ENCODE measurements around the gene SLC13A3. TPM values are rescaled to one million over a fixed set of nuclear protein-coding genes. Genes with fewer than 3 reads are reported as not detected.

SLC13A3 gene
- total RNA-seq, 1 donor from 2014 or later = 1.6 TPM

DNA sequence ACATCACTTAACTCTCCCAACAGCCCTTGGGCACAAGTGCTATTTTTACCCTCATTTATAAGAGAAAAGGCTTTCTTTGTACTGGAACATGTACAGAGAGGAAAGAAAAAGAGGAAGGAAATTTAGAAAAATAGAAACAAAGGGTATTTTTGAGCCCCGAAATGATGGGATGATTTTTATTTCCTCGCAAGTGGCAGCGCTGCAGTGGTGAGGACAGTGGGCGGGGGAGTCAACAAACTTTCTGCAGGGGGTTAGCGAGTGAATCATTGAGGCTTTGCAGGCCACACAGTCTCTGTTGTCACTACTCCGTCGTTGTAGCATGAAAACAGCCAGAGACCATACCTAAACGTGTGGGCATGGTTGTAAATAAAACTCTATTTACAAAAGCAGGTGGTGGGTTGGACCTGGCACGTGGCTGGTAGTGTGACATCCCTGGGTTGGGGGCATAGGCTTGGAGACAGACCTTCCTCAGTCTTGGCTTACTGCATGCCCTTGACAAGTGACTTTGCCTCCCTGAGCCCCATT lies 75.3 kb downstream of the SLC13A3 start:
- no peak for DNase-seq (ENCODE audit: low read depth)
- H3K4me3 ChIP-seq (ENCODE audit: low read depth, low read length) = no peak overlapping the region
- TF ChIP-seq, protein P1, sequence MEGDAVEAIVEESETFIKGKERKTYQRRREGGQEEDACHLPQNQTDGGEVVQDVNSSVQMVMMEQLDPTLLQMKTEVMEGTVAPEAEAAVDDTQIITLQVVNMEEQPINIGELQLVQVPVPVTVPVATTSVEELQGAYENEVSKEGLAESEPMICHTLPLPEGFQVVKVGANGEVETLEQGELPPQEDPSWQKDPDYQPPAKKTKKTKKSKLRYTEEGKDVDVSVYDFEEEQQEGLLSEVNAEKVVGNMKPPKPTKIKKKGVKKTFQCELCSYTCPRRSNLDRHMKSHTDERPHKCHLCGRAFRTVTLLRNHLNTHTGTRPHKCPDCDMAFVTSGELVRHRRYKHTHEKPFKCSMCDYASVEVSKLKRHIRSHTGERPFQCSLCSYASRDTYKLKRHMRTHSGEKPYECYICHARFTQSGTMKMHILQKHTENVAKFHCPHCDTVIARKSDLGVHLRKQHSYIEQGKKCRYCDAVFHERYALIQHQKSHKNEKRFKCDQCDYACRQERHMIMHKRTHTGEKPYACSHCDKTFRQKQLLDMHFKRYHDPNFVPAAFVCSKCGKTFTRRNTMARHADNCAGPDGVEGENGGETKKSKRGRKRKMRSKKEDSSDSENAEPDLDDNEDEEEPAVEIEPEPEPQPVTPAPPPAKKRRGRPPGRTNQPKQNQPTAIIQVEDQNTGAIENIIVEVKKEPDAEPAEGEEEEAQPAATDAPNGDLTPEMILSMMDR (conservative IDR thresholded peaks at IDR 0.05; ENCODE audit: low read depth, low read length) = no peak

DNA sequence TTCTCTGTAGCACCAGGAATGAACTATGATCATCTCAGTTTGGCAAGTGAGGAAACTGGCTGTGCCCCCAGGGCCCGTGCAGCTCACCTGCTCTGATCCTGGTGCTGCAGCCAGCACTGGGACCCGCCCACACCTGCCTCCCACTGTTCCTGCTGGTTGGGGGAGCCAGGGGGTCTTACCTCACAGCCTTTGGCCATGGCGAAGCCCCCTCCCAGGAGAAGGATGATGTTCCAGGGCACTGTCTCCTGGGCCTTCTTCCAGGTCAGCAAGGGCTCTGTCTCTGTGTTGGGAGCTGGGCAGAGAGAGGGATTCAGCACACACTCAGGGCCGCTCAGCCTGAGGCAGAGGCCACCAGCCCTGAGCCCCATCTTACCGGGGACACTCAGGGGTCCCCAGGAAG lies 75.9 kb downstream of the SLC13A3 start:
- no peak for DNase-seq (ENCODE audit: low read depth)
- TF ChIP-seq, protein P1 (conservative IDR thresholded peaks at IDR 0.05; ENCODE audit: low read depth, low read length) = no peak
- H3K4me3 ChIP-seq (ENCODE audit: low read depth, low read length) = no peak overlapping the region

DNA sequence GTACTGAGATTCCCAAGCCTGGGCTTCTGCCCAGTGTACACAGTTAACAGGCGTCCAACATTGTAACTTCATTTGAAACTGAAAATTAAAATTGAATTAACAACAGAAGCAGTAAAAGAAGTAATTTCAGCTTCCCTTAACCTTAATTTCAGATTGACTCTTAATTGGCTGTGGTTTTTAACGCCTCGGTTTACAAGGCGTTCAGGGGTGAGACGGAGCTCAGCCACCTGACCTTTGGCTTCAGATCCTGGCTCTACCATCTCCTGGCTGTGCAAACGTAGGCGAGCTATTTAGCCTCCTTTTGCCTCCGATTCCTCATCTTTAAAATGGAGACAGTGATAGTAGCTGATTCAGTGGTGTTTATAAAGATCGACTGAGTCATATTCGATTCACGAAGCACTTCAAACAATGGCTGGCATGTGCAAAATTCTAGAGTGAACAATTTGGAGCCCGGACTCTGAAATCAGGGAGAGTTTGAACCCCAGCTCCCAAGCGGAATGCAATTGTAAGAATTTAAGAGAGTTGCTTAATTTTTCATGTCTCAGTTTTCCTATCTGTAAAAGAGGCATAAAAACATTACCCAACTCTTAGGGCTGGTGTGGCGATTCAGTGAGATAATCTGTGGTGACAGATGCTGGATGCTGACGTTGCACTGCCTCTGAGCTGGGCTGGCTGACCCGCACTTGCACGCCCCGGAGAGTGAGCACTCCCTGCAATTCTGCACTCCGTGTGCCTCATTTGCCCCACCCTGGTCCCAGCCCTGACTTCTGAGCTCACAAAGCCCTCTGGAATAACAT lies 77.3 kb downstream of the SLC13A3 start:
- no peak for DNase-seq (ENCODE audit: low read depth)
- H3K4me3 ChIP-seq (ENCODE audit: low read depth, low read length) = no peak overlapping the region
- TF ChIP-seq, protein P1 (conservative IDR thresholded peaks at IDR 0.05; ENCODE audit: low read depth, low read length) = no peak

DNA sequence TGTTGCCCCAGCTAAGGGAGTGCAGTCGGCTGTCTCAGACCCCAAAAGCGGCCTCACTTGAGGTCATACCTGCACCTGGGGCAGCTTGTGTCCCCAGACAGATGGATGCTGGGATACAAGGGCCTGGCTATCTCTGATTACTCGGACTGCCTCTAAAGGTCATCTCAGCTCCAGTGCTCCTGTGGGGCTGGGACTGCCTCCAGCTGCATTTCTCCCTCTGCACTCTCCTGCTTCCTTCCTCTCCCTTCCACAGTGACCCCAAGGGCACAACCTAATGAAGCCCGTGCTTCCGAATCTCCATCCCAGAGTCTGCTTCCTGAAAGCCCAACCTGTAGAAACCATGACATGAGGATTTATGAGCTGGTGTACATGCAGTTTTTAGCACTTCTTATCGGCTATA lies 78.0 kb downstream of the SLC13A3 start:
- no peak for DNase-seq (ENCODE audit: low read depth)
- TF ChIP-seq, protein P1 (conservative IDR thresholded peaks at IDR 0.05; ENCODE audit: low read depth, low read length) = no peak
- no peak overlapping the region for H3K4me3 ChIP-seq (ENCODE audit: low read depth, low read length)

DNA sequence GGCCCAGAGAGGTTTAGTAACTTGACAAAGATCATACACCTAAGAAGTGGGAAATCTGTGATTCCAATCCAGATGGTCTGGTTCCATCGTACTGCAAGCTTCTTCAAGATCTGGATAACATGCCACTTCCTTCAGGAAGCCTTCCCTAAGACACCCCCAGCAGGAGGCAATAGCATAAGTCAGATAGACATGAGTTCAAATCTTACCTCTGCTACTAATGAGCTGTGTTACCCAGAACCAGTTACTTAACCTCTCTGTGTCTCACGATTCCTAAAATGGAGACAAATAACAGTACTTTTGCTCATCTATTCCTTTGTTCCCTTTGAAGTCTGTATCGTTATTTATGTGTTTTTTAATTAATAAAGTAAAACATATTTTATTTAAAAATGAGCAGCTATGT lies 78.5 kb downstream of the SLC13A3 start:
- TF ChIP-seq, protein P1 (conservative IDR thresholded peaks at IDR 0.05; ENCODE audit: low read depth, low read length) = no peak
- DNase-seq (ENCODE audit: low read depth) = no peak
- H3K4me3 ChIP-seq (ENCODE audit: low read depth, low read length) = no peak overlapping the region

DNA sequence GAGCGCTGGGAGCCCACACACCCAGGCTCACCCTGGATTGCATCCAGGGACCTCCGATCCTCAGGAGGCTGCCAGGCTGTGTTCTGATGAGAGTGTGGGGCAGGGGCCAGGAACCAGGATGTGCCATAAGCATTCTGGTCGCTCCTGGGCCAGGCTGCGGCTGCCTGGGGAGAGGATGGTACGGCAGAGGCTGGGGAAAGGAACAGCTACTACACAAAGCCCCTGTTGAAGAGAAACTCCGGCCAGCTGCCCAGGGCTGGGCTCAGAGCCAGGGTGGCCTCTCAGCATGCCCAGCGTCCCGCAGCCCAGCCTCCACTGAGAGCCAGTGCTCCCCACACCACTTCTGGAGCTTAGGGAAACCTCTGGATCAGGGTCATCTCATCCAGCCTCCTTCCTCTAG lies 79.1 kb downstream of the SLC13A3 start:
- DNase-seq (ENCODE audit: low read depth) = no peak
- H3K4me3 ChIP-seq (ENCODE audit: low read depth, low read length) = no peak overlapping the region
- TF ChIP-seq, protein P1 (conservative IDR thresholded peaks at IDR 0.05; ENCODE audit: low read depth, low read length) = no peak

DNA sequence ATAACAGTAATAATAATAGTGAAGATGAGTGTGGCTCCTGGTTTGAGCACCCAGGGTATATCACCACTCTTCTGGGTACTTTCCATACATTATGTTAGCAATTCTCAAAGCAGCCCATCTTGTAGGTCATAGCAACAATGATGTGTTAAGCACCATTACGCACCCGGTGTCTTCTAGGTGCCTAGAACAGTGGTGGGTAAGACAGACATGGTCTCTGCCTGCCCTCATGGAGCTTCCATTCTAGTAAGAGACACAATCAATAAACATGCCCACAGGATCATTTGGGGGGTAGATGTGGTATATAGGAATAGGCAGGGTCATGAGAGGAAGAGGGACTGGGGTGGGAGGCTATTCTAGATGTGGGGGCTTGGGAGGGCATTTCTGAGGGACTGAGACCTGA lies 79.8 kb downstream of the SLC13A3 start:
- TF ChIP-seq, protein P1 (conservative IDR thresholded peaks at IDR 0.05; ENCODE audit: low read depth, low read length) = no peak
- no peak overlapping the region for H3K4me3 ChIP-seq (ENCODE audit: low read depth, low read length)
- DNase-seq (ENCODE audit: low read depth) = no peak
